ENCODE measurements around the gene HSDL2.
"Not testable (repeated sequence)": the region's sequence is repeated elsewhere in the genome, so short reads cannot be mapped to it uniquely, and the experiment has no call there.

HSDL2 gene

GRCh38 chr9:112384690-112385089, 4.8 kb downstream of the HSDL2 start:
- TF ChIP-seq CTCF (conservative IDR thresholded peaks at IDR 0.05), result no peak
- no peak overlapping the region for H3K27ac ChIP-seq

GRCh38 chr9:112387115-112387514, 7.2 kb downstream of the HSDL2 start:
- no peak overlapping the region for H3K27ac ChIP-seq
- no peak for TF ChIP-seq CTCF (conservative IDR thresholded peaks at IDR 0.05)

- not testable (repeated sequence) for H3K27ac ChIP-seq
Observed at GRCh38 chr9:112389897-112390296, 10.0 kb downstream of the HSDL2 start.

GRCh38 chr9:112391936-112392560, 12.1 kb downstream of the HSDL2 start:
- H3K27ac ChIP-seq, result not testable (repeated sequence)

GRCh38 chr9:112393146-112393545, 13.2 kb downstream of the HSDL2 start:
- H3K27ac ChIP-seq, result not testable (repeated sequence)

GRCh38 chr9:112396416-112396815, 16.5 kb downstream of the HSDL2 start:
- peak overlapping the region; percentile 41 for H3K27ac ChIP-seq
- no peak for TF ChIP-seq CTCF (conservative IDR thresholded peaks at IDR 0.05)

- TF ChIP-seq CTCF (conservative IDR thresholded peaks at IDR 0.05), result no peak
- peak overlapping the region; percentile 41 for H3K27ac ChIP-seq
Observed at GRCh38 chr9:112396872-112397271, 17.0 kb downstream of the HSDL2 start.

GRCh38 chr9:112401175-112401815, 21.4 kb downstream of the HSDL2 start:
- no peak overlapping the region for H3K27ac ChIP-seq

More at GRCh38 chr9:112401175-112401815, 21.4 kb downstream of the HSDL2 start:
- TF ChIP-seq CTCF (conservative IDR thresholded peaks at IDR 0.05), result no peak
